NOMO-1 (cell line): ENCODE results near the gene KCNT1.

Experiments
- DNase-seq, 2 experiments: peaks; one replicate each; lab custom pipeline; 2025; ENCODE audit not compliant: unreplicated experiment in 2 of 2; lab: John Stamatoyannopoulos, UW

KCNT1 gene

DNA sequence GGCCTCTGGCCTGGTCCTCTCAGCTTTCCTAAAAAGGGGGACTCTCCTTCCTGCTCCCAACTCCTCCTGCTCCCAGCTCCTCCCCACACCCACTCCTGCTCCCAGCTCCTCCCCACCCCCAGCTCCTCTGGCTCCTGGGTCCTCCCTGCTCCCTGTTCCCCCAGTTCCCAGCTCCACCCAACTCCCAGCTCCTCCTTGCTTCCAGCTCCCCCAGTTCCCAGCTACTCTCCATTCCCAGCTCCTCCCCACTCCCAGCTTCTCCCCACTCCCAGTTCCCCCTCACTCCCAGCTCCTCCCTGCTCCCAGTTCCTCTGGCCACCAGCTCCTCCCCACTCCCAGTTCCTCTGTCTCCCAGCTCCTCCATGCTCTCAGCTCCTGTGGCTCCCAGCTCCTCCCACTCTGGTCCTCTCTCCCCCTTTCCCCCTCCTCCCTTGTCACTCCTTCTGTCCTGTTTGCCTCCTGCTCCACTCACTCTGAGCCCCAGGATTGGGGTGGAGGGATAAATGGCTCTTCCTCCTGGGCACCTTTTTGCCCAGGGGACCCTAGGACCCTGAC is 75.7 kb downstream of the KCNT1 start:
- DNase-seq = no peak

DNA sequence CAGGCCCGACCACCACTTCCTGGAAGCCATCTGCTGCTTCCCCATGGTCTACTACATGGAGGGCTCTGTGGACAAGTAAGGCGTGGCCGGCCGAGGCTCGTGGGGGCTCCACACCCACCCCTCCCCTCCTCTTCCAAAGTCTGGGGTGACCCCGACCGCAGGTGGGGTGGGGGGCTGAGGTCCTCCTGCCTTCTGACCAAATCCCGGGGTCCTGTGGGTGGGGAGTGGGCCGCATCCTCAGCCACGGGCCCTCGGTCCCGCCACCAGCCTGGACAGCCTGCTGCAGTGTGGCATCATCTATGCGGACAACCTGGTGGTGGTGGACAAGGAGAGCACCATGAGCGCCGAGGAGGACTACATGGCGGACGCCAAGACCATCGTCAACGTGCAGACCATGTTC is 76.4 kb downstream of the KCNT1 start:
- DNase-seq = no peak

DNA sequence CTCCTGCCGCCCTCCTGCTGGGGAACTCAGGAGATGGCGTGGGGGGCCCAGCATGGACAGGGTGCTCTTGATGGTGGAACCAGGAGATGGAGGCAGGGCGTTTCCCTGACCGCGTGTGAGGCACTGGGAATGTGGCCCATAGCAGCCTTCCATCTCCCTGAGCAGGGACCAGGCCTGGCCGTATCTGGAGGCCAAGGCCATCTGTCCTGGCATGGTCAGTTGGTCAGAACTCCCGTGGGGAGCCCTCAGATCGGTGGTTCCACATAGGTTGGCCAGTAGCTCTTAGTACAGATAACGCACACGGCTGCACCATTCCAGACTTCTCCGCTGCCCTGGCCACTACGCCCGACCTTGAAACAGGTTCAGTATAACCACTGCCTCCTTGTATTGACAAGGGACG is 77.6 kb downstream of the KCNT1 start:
- DNase-seq = no peak

DNA sequence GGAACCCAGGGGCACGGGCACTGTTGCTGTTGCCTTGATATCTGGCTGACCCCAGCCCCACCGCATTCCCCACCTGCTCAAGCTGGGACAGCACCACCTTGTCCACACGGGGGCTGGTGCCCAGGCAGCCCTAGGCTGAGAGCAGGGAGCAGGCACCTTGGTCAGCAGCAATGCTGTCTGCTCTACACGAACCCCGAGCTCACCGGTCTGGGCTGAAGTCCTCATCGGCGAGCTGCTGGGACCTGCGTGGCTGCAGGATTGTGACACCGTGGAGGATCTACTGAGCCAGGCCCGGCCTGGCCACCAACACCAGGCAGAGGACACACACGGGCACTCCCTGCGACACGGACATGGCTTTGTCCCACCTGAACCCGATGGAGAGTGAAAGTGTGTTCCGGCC is 78.1 kb downstream of the KCNT1 start:
- no peak for DNase-seq

DNA sequence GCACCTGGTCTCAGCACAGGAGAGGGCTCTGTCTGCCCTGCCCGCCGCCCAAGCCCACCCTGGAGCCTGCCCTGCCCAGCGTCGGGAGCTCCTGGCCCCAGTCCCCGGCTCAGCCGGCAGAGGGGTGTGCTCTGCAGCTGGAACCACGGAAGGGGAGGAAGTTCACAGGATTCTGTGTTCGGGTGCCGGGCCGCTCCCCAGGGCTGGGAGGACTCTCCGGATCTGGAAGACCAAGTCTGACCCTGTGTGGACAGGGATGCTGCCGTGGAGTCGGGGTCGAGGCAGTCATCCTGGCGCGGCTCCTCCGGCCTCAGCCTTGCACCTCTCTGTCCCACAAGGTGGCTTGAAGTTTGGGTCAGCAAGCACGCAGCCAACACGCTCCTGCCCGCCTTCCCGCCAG is 78.6 kb downstream of the KCNT1 start:
- DNase-seq = no peak

DNA sequence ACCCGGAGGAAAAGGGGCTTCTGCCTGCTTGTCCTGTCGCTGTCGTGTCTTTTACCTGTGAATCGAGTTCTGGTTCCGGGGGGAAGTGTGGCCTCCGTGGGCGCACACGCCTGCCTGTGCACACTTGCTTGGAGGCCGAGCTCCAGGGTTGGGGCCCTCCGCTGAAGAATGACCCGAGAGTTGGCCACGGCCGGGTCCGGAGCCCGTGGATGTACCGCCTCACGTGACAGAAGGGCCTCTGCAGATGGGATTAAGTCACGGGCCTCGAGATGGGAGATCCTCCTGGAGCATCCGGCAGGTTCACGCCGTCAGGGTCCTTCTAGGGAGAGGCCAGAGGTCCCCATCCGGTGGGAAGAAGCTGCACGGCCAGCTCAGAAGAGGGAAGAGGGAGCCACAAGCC is 81.0 kb downstream of the KCNT1 start:
- DNase-seq = no peak

DNA sequence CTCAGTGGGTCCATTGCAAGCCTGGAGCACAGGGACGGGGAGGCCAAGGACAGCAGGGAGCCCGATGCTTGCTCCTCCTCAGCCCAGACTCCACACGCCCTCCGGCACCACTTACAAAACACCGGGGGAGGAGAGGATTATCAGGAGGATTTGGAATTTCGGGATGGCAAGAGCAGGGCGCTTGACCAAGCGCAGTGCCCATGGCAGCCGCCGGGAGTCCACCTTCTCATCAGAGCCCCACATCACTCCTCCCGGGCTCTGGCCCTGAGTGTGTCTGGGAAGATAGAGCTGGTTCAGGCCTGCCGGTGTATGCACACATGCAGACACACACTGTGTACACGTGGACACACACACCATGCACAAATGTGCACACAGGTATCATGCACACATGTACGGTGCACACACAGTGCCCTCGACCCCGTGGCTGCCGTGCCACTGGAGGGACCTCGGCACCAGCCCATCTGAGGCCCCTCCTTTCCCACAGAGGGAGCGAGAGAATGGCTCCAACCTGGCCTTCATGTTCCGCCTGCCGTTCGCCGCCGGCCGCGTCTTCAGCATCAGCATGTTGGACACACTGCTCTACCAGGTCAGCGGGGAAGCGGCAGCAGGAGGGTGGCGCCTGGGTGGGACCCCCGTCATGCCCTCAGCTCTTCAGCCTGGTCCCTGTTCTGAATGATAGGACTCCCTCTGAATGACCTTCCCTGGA is 81.7 kb downstream of the KCNT1 start:
- no peak for DNase-seq

DNA sequence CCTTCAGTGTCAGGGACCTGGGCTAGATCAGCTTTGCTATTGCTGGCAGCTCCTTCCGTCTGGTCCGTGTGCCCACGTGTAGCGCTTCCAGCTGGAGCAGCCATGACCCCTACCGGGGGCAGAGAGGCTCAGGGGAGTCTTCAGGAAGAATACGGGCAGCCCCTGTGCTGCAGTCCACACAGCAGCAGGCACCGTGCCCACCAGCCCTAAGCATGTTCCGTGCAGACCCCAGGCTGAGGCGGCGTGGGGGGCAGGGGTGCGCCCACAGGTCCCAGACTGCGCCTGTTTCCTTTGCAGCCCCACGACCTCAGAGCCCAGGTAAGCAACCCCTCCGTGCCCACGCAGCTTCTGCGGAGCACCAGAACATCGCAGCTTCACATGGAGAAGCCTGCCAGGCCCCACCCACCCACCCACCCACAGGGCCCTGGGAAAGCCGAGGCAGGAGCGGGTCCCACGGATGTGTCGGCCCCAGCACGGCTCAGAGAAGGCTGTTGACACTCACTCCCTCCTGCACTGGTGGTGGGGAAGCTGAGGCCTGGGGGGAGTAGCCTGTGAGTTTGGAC is 83.1 kb downstream of the KCNT1 start:
- no peak for DNase-seq

DNA sequence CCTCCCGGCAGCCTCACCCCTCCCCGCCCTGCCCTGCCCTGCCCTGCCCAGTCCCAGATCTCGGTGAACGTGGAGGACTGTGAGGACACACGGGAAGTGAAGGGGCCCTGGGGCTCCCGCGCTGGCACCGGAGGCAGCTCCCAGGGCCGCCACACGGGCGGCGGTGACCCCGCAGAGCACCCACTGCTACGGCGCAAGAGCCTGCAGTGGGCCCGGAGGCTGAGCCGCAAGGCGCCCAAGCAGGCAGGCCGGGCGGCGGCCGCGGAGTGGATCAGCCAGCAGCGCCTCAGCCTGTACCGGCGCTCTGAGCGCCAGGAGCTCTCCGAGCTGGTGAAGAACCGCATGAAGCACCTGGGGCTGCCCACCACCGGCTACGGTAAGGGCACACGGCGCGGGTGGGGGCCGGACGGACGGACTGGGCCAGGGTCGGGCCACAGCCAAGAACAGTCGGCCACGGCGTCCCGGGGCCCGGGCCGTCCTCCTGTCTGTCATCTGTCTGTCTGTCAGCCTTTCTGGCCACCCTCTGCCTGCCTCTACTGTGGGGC is 84.2 kb downstream of the KCNT1 start:
- no peak for DNase-seq

DNA sequence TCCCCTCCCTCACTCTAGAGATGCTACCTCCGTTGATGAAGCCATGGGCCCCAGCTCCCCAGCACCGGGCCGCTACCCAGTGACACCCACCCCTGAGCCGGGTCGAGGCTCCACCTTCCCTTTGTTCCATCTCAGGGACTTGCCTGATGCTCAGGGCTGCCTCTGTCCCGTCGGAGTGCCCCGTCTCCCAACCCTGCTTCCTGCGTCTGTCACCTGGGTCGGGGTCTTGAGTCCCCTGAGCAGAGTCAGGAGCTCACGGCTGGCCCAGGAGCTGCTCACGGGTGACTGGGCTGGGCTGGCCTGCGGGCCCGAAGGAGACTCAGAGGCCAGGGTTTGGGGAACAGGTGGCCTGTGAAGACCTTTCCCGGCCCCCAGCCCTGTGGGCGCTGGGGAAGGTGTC is 85.3 kb downstream of the KCNT1 start:
- no peak for DNase-seq

DNA sequence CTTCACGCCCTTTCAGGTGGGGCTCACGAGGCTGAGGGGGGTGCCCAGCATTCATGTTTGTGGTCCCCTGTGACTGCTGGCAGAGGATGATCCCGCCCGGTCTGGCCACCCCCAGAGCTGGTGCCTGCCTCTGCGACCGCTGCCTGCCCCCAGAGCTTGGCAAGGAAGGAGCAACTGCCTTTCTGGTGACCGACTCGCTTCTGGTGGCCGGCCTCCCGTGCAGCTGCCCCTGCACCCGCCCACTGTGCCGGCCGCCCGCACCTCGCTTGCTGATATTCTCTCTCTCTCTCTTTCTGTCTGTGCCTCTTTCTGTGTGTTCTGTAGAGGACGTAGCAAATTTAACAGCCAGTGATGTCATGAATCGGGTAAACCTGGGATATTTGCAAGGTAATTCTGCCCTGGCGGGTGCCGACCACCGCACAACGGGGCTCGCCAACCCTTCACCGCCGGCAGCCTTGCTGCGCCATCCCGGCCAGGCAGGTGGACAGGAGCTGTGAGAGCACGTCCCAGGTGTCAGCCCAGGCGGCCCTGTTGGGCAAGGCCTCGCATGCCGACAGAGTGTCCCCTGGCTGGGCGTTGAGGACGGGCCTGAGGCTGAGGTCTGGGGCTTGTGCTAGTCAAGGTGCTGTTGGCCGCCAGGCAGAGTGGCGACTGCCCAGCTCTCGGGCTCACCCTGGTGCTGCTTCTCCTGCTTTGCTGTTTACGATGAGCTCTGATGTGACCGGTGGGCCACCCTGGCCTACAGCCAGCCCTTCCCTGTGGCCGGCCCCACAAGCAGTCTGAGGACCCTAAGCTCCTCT is 86.0 kb downstream of the KCNT1 start:
- DNase-seq = no peak

DNA sequence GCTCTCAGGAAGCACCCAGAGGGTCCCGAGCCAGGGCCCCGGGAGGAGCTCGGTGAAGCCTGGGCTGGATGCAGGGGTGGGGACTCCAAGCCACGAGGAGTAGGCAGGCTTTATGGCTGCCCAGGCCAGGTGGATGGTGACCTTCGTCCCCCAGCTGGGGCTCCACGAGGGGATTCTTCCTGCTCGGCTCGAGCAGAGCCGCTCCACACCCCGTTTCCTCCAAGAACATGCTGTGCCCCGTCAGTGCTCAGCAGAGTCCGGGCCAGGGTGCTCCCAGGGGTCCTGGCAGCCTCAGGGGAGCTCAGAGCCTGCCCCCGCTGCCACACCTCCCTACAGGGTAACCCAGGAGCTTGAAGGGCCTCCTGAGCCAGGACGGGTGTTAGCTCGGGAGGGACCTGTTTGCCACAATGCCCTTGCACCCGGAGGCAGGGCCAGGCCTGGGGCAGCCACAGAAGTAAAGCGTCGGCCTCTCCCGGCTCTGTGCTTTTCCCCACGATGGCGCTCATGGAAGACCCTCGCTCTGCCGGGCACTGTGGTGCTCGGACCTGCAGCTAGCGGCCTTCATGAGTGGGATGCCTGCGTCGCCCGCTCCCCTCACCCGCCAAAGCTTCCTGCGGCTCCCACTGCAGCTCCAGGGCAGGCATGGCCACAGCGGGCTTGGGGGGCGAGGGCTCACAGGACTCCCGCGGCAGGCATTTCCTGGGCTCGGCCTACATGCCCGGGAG is 86.8 kb downstream of the KCNT1 start:
- DNase-seq = no peak

DNA sequence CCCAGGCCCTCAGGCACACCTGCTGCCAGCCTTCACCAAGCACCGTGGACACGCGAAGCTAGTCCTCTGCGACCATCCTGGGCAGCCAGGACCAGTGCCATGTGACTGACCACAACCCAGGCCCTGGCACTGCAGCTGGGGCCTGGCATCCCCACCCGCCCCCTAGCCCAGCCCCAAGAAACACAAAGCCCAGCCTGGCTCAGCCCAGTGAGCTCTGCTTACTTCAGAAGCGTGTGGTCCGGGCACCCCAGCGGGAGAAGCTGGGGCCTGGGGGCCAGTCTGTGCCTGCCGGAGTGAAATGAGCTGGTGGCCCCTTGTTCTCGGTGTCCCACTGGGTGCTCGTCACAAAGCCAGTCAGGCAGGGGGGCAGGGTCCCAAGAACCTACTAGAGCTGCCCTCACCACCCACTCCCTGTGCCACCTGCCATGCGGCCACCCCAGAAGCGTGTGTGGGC is 87.9 kb downstream of the KCNT1 start:
- no peak for DNase-seq

DNA sequence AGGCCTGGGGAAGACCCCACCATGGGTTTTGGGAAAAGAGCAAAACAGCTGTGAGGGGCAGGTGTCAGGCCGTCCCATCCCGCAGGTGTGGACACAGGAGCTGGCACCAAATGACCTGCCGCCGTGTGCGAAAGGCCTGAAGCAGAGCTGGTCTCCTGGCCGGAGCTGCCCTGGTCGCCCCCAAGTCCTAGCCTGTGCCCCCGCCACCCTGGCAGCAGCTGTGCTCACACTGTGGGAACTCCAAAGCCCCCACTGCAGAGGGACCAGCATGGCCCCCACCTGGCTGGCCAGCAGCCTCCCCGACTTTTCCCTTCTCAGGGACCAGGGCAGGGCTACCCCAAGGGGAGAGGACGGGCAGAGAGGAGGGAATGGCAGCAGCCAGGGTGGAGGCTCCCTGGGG is 88.4 kb downstream of the KCNT1 start:
- DNase-seq = no peak

DNA sequence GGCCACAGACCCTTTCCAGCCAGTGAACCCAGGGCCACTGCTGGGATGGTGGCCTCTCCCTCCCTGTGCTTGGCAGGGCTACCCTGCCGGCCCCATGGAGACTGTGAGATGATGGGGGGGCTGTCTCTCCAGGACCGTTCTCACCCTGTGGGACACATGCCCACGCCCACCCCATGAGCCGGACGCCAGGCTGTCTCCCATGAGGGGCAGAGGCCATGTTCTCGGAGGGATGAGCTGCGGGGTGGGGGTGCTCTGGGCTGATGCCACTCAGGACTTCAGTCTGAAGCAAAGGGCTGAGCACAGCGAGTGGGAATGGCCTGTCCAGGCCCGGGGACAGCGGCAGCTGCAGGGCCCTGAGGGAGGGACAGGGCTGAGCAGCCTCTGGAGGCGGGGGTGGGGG is 88.9 kb downstream of the KCNT1 start:
- DNase-seq = no peak

DNA sequence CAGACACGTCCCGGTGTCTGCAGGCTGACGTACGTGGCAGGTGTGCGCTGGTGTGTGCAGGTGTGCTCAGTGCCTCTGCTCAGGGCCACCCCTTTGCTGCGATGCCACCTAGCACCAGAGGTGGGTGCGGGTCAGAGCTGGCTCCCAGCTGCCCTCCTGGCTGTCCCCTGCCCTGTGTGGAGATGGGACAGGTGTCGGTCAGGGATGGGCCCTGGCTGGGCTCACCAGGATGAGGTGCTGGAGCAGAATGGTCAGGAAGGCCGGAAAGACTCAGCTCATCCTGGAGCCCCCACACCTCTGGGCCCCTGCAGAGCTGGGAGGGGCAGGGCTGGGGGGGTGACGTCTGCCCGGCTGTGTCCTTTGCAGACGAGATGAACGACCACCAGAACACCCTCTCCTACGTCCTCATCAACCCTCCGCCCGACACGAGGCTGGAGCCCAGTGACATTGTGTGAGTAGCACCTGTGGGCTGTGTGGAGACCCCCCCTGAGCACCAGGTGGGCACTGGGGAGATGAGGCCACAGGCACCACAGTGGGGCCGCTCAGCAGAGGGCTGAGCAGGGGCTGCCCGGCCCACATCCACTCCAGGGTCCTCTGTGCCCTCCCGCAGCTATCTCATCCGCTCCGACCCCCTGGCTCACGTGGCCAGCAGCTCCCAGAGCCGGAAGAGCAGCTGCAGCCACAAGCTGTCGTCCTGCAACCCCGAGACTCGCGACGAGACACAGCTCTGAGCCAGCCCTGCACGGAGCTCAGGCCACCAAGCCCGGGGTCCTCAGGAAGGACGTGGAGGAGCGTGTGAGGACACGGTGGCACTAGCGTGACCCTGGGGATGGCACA is 89.7 kb downstream of the KCNT1 start:
- no peak for DNase-seq

DNA sequence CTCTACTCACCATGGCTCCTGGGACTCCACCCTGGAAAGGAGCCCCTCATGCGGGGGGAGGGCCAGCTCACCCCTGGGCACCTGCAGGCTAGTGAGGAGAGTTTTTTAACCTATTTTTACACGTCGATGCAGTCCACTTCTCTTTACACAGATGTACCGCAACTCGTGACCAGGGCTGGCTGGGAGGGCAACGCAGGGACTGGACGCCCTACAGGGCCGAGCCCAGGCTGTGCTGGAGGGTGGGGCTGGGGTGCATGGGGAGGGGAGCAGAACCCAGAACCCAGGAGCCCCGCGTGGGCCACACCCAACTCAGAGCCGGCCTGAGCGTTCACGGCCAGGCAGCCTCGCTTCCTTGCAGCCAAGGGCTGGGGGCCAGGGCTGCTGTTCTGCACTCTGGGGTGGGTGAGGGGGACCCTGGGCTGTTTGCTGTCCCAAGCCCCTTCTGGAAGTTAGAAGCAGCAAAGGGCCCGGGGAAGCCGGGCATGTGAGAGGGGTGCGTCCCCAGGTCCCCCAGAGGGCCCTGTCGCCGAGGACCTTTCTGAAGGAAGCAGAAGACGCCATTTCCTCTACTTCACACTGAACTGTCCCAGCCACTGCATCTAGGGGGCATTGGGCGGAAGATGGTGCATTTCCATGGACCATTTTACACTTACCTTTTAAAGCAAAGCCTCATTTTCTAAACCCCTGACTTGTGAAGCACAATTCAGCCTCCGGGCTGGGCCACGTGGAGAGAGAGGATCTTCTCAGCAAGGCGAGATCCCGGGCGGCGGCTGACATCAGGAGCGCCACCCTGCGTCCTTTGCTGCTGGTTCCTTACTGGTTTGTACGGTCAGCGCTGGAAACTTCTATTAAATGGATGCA is 90.5 kb downstream of the KCNT1 start:
- DNase-seq = no peak

DNA sequence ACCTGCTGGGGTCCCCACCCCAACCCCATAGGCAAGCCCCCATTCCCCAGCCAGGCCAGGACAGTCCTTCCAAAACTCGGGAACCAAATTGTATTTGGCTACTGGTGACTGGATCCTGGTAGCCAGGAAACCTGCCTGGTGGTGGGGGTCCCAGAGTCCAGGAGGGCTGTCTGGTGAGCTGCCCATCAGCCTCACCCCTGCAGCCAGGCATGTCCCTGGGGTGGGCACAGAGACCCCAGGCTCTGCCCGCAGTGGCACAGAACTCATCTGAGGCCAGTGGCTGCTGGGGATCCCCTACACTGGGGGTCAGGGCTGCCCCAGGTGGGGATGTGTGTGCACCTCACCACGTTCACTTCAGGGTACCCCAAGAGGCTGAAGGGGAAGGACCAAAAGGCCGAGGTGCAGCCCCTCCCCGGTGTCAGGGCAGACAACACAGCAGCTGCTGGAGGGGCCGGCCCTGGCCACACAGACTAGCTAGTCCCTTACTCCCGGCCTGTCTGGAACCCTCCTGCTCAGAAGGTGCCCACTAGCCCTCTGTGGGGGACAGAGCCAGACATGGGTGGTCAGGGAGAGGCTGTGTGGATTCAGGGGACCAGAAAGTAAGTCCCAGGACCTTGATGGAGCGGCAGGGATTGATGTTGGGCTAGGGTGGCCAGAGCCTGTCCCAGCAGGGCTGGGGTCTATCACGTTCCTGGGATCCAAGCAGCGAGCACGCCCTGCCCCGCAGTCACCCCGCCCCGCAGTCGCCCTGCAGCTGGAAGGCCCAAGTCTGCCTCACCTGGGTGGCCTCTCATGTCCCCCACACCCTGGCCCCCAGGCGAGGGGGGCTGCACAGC is 91.5 kb downstream of the KCNT1 start:
- no peak for DNase-seq
